CD4-positive, CD25-positive, alpha-beta regulatory T cell (primary cell): Measurements from ENCODE around the gene CA9. TPM values are rescaled to one million over a fixed set of nuclear protein-coding genes. Genes with fewer than 3 reads are reported as not detected.

ENCODE experiments used
- ATAC-seq, 2 donors: fragments of 150-1000 bp; cut with Tn5 transposase; one replicate each; pipeline ENCODE4 v1.10.0; 2021; ENCODE audit warnings: low read depth in 2 of 2, moderate number of reproducible peaks in 2 of 2, moderate library complexity in 1 of 2
- DNase-seq, 3 donors: peaks; one replicate each; pipeline versions ENCODE4 v3.0.0 to v3.0.0-alpha.2; 2012 to 2022; ENCODE audit warnings: mixed read lengths in 1 of 3
- H3K27ac ChIP-seq: one replicate; pipeline ENCODE4 v1.7.0; 2013; ENCODE audit warnings: mild to moderate bottlenecking, low read length; ENCODE audit not compliant: insufficient read depth, poor library complexity, severe bottlenecking
- H3K27me3 ChIP-seq: one replicate; pipeline ENCODE4 v1.7.0; 2013; ENCODE audit warnings: low read length; ENCODE audit not compliant: control insufficient read depth, insufficient read depth
- H3K36me3 ChIP-seq: one replicate; pipeline ENCODE4 v1.7.0; 2013; ENCODE audit warnings: mild to moderate bottlenecking, low read length, moderate library complexity; ENCODE audit not compliant: control insufficient read depth, insufficient read depth
- H3K4me1 ChIP-seq: 2 replicates; pipeline ENCODE4 v1.7.0; 2013; ENCODE audit warnings: mild to moderate bottlenecking, low read length; ENCODE audit not compliant: insufficient read depth, control insufficient read depth, poor library complexity, severe bottlenecking
- H3K4me3 ChIP-seq: one replicate; pipeline ENCODE4 v1.7.0; 2013; ENCODE audit warnings: low read depth, mild to moderate bottlenecking, low read length, moderate library complexity
- H3K9me3 ChIP-seq, 2 experiments: 1 replicate in 1 of 2; 2 replicates in 1 of 2; pipeline ENCODE4 v1.7.0; 2013; ENCODE audit warnings: low read length in 2 of 2, mild to moderate bottlenecking in 1 of 2, moderate library complexity in 1 of 2; ENCODE audit not compliant: control insufficient read depth in 2 of 2
- H3K27ac Mint-ChIP-seq, 3 donors: one replicate each; pipeline ENCODE4 v1.8.0; 2020 to 2022; ENCODE audit warnings: mild to moderate bottlenecking in 3 of 3, mixed read lengths in 3 of 3, moderate library complexity in 2 of 3
- H3K27me3 Mint-ChIP-seq: one replicate; pipeline ENCODE4 v1.8.0; 2022; ENCODE audit warnings: mild to moderate bottlenecking, mixed read lengths
- H3K36me3 Mint-ChIP-seq: one replicate; pipeline ENCODE4 v1.8.0; 2020; ENCODE audit warnings: mixed read lengths
- H3K4me1 Mint-ChIP-seq, 4 donors: one replicate each; pipeline ENCODE4 v1.8.0; 2020 to 2022; ENCODE audit warnings: mixed read lengths in 4 of 4, mild to moderate bottlenecking in 1 of 4
- H3K4me3 Mint-ChIP-seq, 4 donors: one replicate each; pipeline ENCODE4 v1.8.0; 2020 to 2022; ENCODE audit warnings: mild to moderate bottlenecking in 4 of 4, mixed read lengths in 4 of 4, moderate library complexity in 3 of 4
- H3K9me3 Mint-ChIP-seq, 7 donors: one replicate each; pipeline ENCODE4 v1.8.0; 2020 to 2022; ENCODE audit warnings: mixed read lengths in 7 of 7, mild to moderate bottlenecking in 3 of 7, moderate library complexity in 2 of 7
- polyA plus RNA-seq, 4 donors: library from polyadenylated mRNA; unstranded; fragments of 300-500 nt; fragmentation: Illumina TruSeq; gene quantifications; one replicate each; pipeline ENCODE4 v1.2.3, GENCODE V29; 2021
- total RNA-seq: library from RNA; stranded (reverse); gene quantifications from one replicate; pipeline ENCODE4 v1.2.3, GENCODE V29; 2022

CA9 gene
- total and polyA plus RNA-seq, 5 donors from 2014 or later = 0.48 TPM; not detected in 4

DNA sequence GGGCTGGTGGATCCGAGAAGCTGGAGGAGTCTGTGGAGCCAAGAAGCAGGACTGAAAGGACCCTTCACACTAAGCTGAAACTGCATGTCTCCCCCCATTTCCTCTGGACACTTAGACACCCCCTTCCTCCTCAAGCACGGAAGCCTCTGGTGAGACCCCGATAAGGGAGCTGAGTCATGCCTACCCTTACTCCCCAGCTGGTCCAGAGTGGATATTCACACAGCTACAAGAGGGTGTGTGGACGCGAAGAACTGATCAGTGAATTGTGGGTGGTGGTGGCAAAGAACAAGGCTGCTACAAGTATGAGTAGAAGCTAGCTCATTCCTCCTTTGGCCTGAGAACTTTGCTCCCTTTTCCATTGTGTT is 53.9 kb downstream of the CA9 start:
- ATAC-seq (no peak), DNase-seq (no peak)
- Mint-ChIP-seq H3K4me1 (peaks cover 5 to 30% (median 17%) of the 10 kb centered on the region in 4 donors), H3K9me3 (no peaks in the 10 kb centered on the region), H3K27ac (no peak overlapping the region), H3K27me3 (no peaks in the 10 kb centered on the region), H3K36me3 (peaks cover 34% of the 10 kb centered on the region), H3K4me3 (peak overlapping the region in 1 of 4 donors; percentile 9)
- H3K4me1 ChIP-seq = peaks cover 52% of the 10 kb centered on the region
- no peaks in the 10 kb centered on the region for H3K9me3 ChIP-seq
- H3K4me3 ChIP-seq = peak overlapping the region; percentile 90
- H3K27ac ChIP-seq = peak overlapping the region; percentile 65
- H3K27me3 ChIP-seq = no peaks in the 10 kb centered on the region
- peaks cover 35% of the 10 kb centered on the region for H3K36me3 ChIP-seq

- Histone ChIP-seq H3K36me3 (peaks cover 31% of the 10 kb centered on the region), H3K4me1 (peaks cover 59% of the 10 kb centered on the region), H3K27ac (peak overlapping the region; percentile 65), H3K9me3 (no peaks in the 10 kb centered on the region), H3K4me3 (peak overlapping the region; percentile 90), H3K27me3 (no peaks in the 10 kb centered on the region)
- Mint-ChIP-seq H3K9me3 (no peaks in the 10 kb centered on the region), H3K36me3 (peaks cover 31% of the 10 kb centered on the region), H3K27ac (no peak overlapping the region), H3K27me3 (no peaks in the 10 kb centered on the region), H3K4me3 (no peak overlapping the region), H3K4me1 (peaks cover 8 to 35% (median 22%) of the 10 kb centered on the region in 4 donors)
- peak in 2 of 3 donors; percentile 48 to 78 for DNase-seq
- ATAC-seq = no peak
Observed at GRCh38 chr9:35728041-35728971, 54.6 kb downstream of the CA9 start.

DNA sequence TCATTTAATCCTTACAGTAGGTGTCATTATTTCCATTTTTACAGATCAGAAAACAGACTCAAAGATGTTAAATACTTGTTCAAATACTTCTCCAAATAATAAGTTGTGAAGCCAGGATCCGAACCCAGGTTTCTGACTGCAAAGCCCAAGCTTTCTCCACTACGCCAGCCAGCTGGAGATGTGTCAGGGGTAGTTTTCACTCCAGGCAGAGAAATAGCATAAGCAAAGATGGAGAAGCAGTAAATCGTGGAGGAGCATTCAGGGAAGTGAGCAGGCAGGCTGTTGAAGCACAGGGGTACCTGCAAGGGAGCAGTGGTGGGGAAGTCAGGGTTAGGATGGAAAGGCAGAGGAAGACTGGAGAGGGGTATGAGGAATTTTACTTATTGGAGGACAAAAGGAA is 55.4 kb downstream of the CA9 start:
- H3K27me3 Mint-ChIP-seq = no peaks in the 10 kb centered on the region
- Histone ChIP-seq H3K27me3 (no peaks in the 10 kb centered on the region), H3K36me3 (peaks cover 23% of the 10 kb centered on the region), H3K4me1 (peaks cover 67% of the 10 kb centered on the region), H3K27ac (peak overlapping the region; percentile 65), H3K4me3 (peak overlapping the region; percentile 90), H3K9me3 (no peaks in the 10 kb centered on the region)
- ATAC-seq (no peak), DNase-seq (no peak)
- no peak overlapping the region for H3K27ac Mint-ChIP-seq
- H3K4me3 Mint-ChIP-seq = no peak overlapping the region
- H3K36me3 Mint-ChIP-seq = peaks cover 26% of the 10 kb centered on the region
- H3K4me1 Mint-ChIP-seq = peaks cover 11 to 41% (median 28%) of the 10 kb centered on the region in 4 donors
- no peaks in the 10 kb centered on the region for H3K9me3 Mint-ChIP-seq

DNA sequence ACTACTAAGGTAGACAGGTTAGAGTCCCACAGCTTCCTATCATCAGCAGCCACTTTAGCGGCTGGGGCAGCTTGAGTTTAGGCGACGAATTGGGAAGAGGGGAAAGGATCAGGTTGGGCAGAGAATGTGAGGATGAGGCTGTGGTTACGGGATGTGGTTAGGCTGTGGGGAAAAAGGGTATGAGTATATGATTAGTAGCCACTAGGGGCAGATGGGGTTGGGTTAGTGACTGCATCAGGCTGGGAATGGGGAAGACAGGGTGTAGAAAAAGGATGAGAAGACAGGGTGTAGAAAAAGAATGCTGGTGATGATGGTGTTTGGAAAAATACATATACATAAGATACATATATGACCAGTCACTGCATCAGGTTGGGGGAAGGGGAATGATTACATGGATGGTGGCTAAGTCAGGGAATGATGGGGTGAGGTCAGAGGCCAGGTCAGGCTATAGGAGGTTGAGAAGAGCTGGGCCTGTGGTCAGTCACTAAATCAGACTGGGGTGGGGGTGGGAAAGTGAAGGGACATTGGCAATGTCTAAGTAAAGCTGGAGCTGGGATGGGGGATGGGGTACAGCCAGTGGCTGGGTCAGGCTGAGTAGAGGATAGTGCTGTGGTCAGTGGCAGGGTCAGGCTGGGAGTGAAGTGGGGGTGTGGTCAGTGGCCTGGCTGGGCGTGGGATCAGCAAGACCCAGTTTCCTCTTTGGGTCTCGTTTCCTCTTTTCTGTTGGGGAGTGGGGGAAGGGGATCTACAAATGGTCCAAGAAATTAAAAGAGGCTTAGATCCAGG is 56.2 kb downstream of the CA9 start:
- Mint-ChIP-seq H3K4me1 (peaks cover 11 to 38% (median 26%) of the 10 kb centered on the region in 4 donors), H3K27ac (peak overlapping the region in 1 of 3 donors; percentile 18), H3K9me3 (no peaks in the 10 kb centered on the region), H3K4me3 (peak overlapping the region in 1 of 4 donors; percentile 95), H3K27me3 (no peaks in the 10 kb centered on the region), H3K36me3 (peaks cover 20% of the 10 kb centered on the region)
- peak overlapping the region; percentile 90 for H3K4me3 ChIP-seq
- H3K36me3 ChIP-seq = peaks cover 20% of the 10 kb centered on the region
- H3K27ac ChIP-seq = peak overlapping the region; percentile 65
- DNase-seq (peak in 2 of 3 donors; percentile 26 to 54), ATAC-seq (no peak)
- no peaks in the 10 kb centered on the region for H3K9me3 ChIP-seq
- peaks cover 67% of the 10 kb centered on the region for H3K4me1 ChIP-seq
- no peaks in the 10 kb centered on the region for H3K27me3 ChIP-seq

- H3K4me3 ChIP-seq = peak overlapping the region; percentile 90
- no peaks in the 10 kb centered on the region for H3K27me3 ChIP-seq
- H3K36me3 Mint-ChIP-seq = peaks cover 20% of the 10 kb centered on the region
- peak overlapping the region in 2 of 3 donors; percentile 18 to 95 for H3K27ac Mint-ChIP-seq
- H3K27me3 Mint-ChIP-seq = no peaks in the 10 kb centered on the region
- H3K9me3 ChIP-seq = no peaks in the 10 kb centered on the region
- H3K36me3 ChIP-seq = peaks cover 17% of the 10 kb centered on the region
- H3K9me3 Mint-ChIP-seq = no peaks in the 10 kb centered on the region
- peak overlapping the region; percentile 65 for H3K27ac ChIP-seq
- ATAC-seq = no peak
- peaks cover 11 to 35% (median 29%) of the 10 kb centered on the region in 4 donors for H3K4me1 Mint-ChIP-seq
- H3K4me1 ChIP-seq = peaks cover 67% of the 10 kb centered on the region
- no peak for DNase-seq
- peak overlapping the region in 1 of 4 donors; percentile 95 for H3K4me3 Mint-ChIP-seq
Observed at GRCh38 chr9:35730486-35730854, 56.7 kb downstream of the CA9 start.

Other genes starting within 250 kb of the CA9 start
- gene RUSC2, start 183.8 kb upstream of the CA9 start, total RNA-seq = 0.42 TPM
- gene RUSC2, start 183.8 kb upstream of the CA9 start, polyA plus RNA-seq = under 1 TPM in 1 of 4 donors, not detected in 3; 0.12 TPM
- gene TESK1, start 68.7 kb upstream of the CA9 start, total RNA-seq = 24.5 TPM
- gene TESK1, start 68.7 kb upstream of the CA9 start, polyA plus RNA-seq = 1 to 10 TPM; 3.9 to 5.7 (median 4.5) TPM
- 7.9 TPM for gene CD72, start 55.5 kb upstream of the CA9 start, total RNA-seq
- 1 to 10 TPM; 1.0 to 4.0 (median 1.9) TPM for gene CD72, start 55.5 kb upstream of the CA9 start, polyA plus RNA-seq
- gene SIT1, start 23.0 kb upstream of the CA9 start, total RNA-seq = 76.9 TPM
- 100 to 1,000 TPM; 239 to 346 (median 308) TPM for gene SIT1, start 23.0 kb upstream of the CA9 start, polyA plus RNA-seq
- gene RMRP, start 15.9 kb upstream of the CA9 start, total RNA-seq = 6,542 TPM
- gene RMRP, start 15.9 kb upstream of the CA9 start, polyA plus RNA-seq = not detected
- gene CCDC107, start 15.6 kb upstream of the CA9 start, total RNA-seq = 31.2 TPM
- 10 to 100 TPM; 65.8 to 83.2 (median 71.7) TPM for gene CCDC107, start 15.6 kb upstream of the CA9 start, polyA plus RNA-seq
- gene ARHGEF39, start 8.7 kb upstream of the CA9 start, total RNA-seq = 0.84 TPM
- under 1 TPM; 0.36 to 0.66 (median 0.44) TPM for gene ARHGEF39, start 8.7 kb upstream of the CA9 start, polyA plus RNA-seq
- gene TPM2, start 16.0 kb downstream of the CA9 start, total RNA-seq = 38.8 TPM
- gene TPM2, start 16.0 kb downstream of the CA9 start, polyA plus RNA-seq = not detected
- 277 TPM for gene TLN1, start 58.3 kb downstream of the CA9 start, total RNA-seq
- 10 to 100 TPM; 33.7 to 36.2 (median 35.9) TPM for gene TLN1, start 58.3 kb downstream of the CA9 start, polyA plus RNA-seq
- gene CREB3, start 58.7 kb downstream of the CA9 start, total RNA-seq = 14.6 TPM
- gene CREB3, start 58.7 kb downstream of the CA9 start, polyA plus RNA-seq = 10 to 100 TPM; 33.4 to 36.4 (median 34.6) TPM
- gene GBA2, start 75.3 kb downstream of the CA9 start, total RNA-seq = 47.9 TPM
- 10 to 100 TPM; 18.7 to 27.1 (median 21.2) TPM for gene GBA2, start 75.3 kb downstream of the CA9 start, polyA plus RNA-seq
- gene RGP1, start 75.4 kb downstream of the CA9 start, total RNA-seq = 22.8 TPM
- gene RGP1, start 75.4 kb downstream of the CA9 start, polyA plus RNA-seq = 10 to 100 TPM in 1 of 4 donors, 1 to 10 TPM in 3; 4.6 to 10.2 (median 7.0) TPM
- not detected for gene MSMP, start 80.3 kb downstream of the CA9 start, total RNA-seq
- gene MSMP, start 80.3 kb downstream of the CA9 start, polyA plus RNA-seq = under 1 TPM in 1 of 4 donors, not detected in 3; 0.69 TPM
- gene NPR2, start 117.7 kb downstream of the CA9 start, total RNA-seq = 7.7 TPM
- 1 to 10 TPM in 2 of 4 donors, under 1 TPM in 1, not detected in 1; 0.46 to 1.9 (median 1.5) TPM for gene NPR2, start 117.7 kb downstream of the CA9 start, polyA plus RNA-seq
- gene SPAG8, start 138.3 kb downstream of the CA9 start, total RNA-seq = 0.99 TPM
- gene SPAG8, start 138.3 kb downstream of the CA9 start, polyA plus RNA-seq = 1 to 10 TPM in 1 of 4 donors, under 1 TPM in 2, not detected in 1; 0.75 to 1.3 (median 0.85) TPM
- 21.7 TPM for gene HINT2, start 141.1 kb downstream of the CA9 start, total RNA-seq
- 100 to 1,000 TPM in 2 of 4 donors, 10 to 100 TPM in 2; 70.5 to 105 (median 90.6) TPM for gene HINT2, start 141.1 kb downstream of the CA9 start, polyA plus RNA-seq
- gene FAM221B, start 154.8 kb downstream of the CA9 start, total RNA-seq = not detected
- under 1 TPM in 1 of 4 donors, not detected in 3; 0.03 TPM for gene FAM221B, start 154.8 kb downstream of the CA9 start, polyA plus RNA-seq
- gene TMEM8B, start 155.3 kb downstream of the CA9 start, total RNA-seq = 3.3 TPM
- 1 to 10 TPM in 3 of 4 donors, under 1 TPM in 1; 0.21 to 1.5 (median 1.3) TPM for gene TMEM8B, start 155.3 kb downstream of the CA9 start, polyA plus RNA-seq
- not detected for gene OR13J1, start 196.5 kb downstream of the CA9 start, total RNA-seq
- not detected for gene OR13J1, start 196.5 kb downstream of the CA9 start, polyA plus RNA-seq
- gene HRCT1, start 232.3 kb downstream of the CA9 start, total RNA-seq = not detected
- gene HRCT1, start 232.3 kb downstream of the CA9 start, polyA plus RNA-seq = not detected
- not detected for gene SPAAR, start 235.6 kb downstream of the CA9 start, total RNA-seq
- gene SPAAR, start 235.6 kb downstream of the CA9 start, polyA plus RNA-seq = not detected